Cardiac muscle cell (in vitro differentiated cells and primary cell): ENCODE measurements around the gene TMEM41B. TPM values are rescaled to one million over a fixed set of nuclear protein-coding genes. Genes with fewer than 3 reads are reported as not detected.
"Not testable (repeated sequence)": the region's sequence is repeated elsewhere in the genome, so short reads cannot be mapped to it uniquely, and the experiment has no call there.

Experiments used
- DNase-seq, 2 donors: peaks; one replicate each; pipeline versions ENCODE4 v3.0.0 to v3.0.0-alpha.2; 2010 to 2017; ENCODE audit warnings: low read depth in 1 of 2, low spot score in 1 of 2
- H3K27ac ChIP-seq: fragments of 200-600 bp; sonication (generic); 2 replicates; pipeline ENCODE4 v1.5.1; 2016
- H3K27me3 ChIP-seq: fragments of 200-600 bp; sonication (generic); 2 replicates; pipeline ENCODE4 v1.6.0; 2016; ENCODE audit warnings: control low read depth
- H3K36me3 ChIP-seq: fragments of 200-600 bp; sonication (generic); 2 replicates; pipeline ENCODE4 v1.5.1; 2016; ENCODE audit warnings: control low read depth
- H3K4me1 ChIP-seq: fragments of 200-600 bp; sonication (generic); 2 replicates; pipeline ENCODE4 v1.8.1; 2017; ENCODE audit warnings: low read depth, mild to moderate bottlenecking, mixed run types
- H3K4me3 ChIP-seq: fragments of 200-600 bp; sonication (generic); 2 replicates; pipeline ENCODE4 v1.5.1; 2016; ENCODE audit warnings: mild to moderate bottlenecking
- H3K9me3 ChIP-seq: fragments of 200-600 bp; sonication (generic); 2 replicates; pipeline ENCODE4 v1.5.1; 2017; ENCODE audit warnings: low read depth, mild to moderate bottlenecking, control low read depth
- CTCF ChIP-seq: IDR thresholded peaks from 2 replicates; pipeline ENCODE4 v1.5.1; 2012; ENCODE audit warnings: low read depth, mild to moderate bottlenecking, low read length
- polyA plus RNA-seq: library from polyadenylated mRNA; unstranded; fragments of >200 nt; fragmentation: Nextera tagmentation; extraction: Ambion mirVana; gene quantifications from 2 replicates; pipeline ENCODE4 v1.2.1, GENCODE V29; 2016
- total RNA-seq: library from RNA; depleted of rRNA; stranded (reverse); fragments of >200 nt; gene quantifications from 2 replicates; pipeline ENCODE4 v1.2.3, GENCODE V29; 2016

Gene TMEM41B
- total RNA-seq = 77.0 and 95.7 TPM in 2 replicates
- 62.2 and 63.3 TPM in 2 replicates for polyA plus RNA-seq

GRCh38 chr11:9314291-9315077, at the start of gene TMEM41B:
TMEM41B (minus strand) TSS chr11:9314593; CDS start chr11:9314441, 152 bp downstream.
- peak; percentile 98 to 99 for DNase-seq
- no peaks in the 10 kb centered on the region for H3K27me3 ChIP-seq
- no peak for TF ChIP-seq CTCF

GRCh38 chr11:9362393-9362863, 48.0 kb upstream of the TMEM41B start:
- peak; percentile 23 to 81 for DNase-seq
- H3K4me3 ChIP-seq = no peak overlapping the region
- H3K27ac ChIP-seq = peak overlapping the region; percentile 100
- no peaks in the 10 kb centered on the region for H3K27me3 ChIP-seq
- no peaks in the 10 kb centered on the region for H3K9me3 ChIP-seq
- peaks cover 32% of the 10 kb centered on the region for H3K4me1 ChIP-seq
- TF ChIP-seq CTCF = no peak
- H3K36me3 ChIP-seq = no peaks in the 10 kb centered on the region

More at GRCh38 chr11:9314291-9315077, at the start of gene TMEM41B:
- H3K4me3 ChIP-seq = peak within 1 kb of the TSS; percentile 80
- H3K4me1 ChIP-seq = peaks cover 22% of the 10 kb centered on the region
- no peaks in the 10 kb centered on the region for H3K9me3 ChIP-seq
- no peaks in the 10 kb centered on the region for H3K36me3 ChIP-seq
- H3K27ac ChIP-seq = peak within 1 kb of the TSS; percentile 93

GRCh38 chr11:9360862-9361622, 46.6 kb upstream of the TMEM41B start:
- not testable (repeated sequence) for H3K27me3 ChIP-seq, DNase-seq, H3K4me3 ChIP-seq, H3K36me3 ChIP-seq, H3K9me3 ChIP-seq
- Histone ChIP-seq H3K27ac (peak overlapping the region; percentile 100), H3K4me1 (peaks cover 32% of the 10 kb centered on the region)

GRCh38 chr11:9357041-9357440, 42.6 kb upstream of the TMEM41B start:
- no peak overlapping the region for H3K27ac ChIP-seq
- H3K36me3 ChIP-seq = no peaks in the 10 kb centered on the region
- no peak overlapping the region for H3K4me3 ChIP-seq
- no peaks in the 10 kb centered on the region for H3K27me3 ChIP-seq
- no peaks in the 10 kb centered on the region for H3K9me3 ChIP-seq
- peaks cover 9% of the 10 kb centered on the region for H3K4me1 ChIP-seq
- TF ChIP-seq CTCF = no peak
- no peak for DNase-seq

GRCh38 chr11:9351321-9351881, 37.0 kb upstream of the TMEM41B start:
- H3K27ac ChIP-seq = peak overlapping the region; percentile 24
- peaks cover 13% of the 10 kb centered on the region for H3K4me1 ChIP-seq
- no peaks in the 10 kb centered on the region for H3K36me3 ChIP-seq
- no peaks in the 10 kb centered on the region for H3K27me3 ChIP-seq
- no peak for TF ChIP-seq CTCF
- no peaks in the 10 kb centered on the region for H3K9me3 ChIP-seq
- no peak overlapping the region for H3K4me3 ChIP-seq
- no peak for DNase-seq

- not testable (repeated sequence) for DNase-seq, H3K27ac ChIP-seq, H3K27me3 ChIP-seq, H3K9me3 ChIP-seq, H3K4me3 ChIP-seq, H3K36me3 ChIP-seq
- H3K4me1 ChIP-seq = peaks cover 21% of the 10 kb centered on the region
Measured at GRCh38 chr11:9347779-9348178, 33.4 kb upstream of the TMEM41B start.
